GM12872 (cell line): Measurements from ENCODE around the gene ATP5PB.

Experiments used
- CTCF ChIP-seq: IDR thresholded peaks from 3 replicates; pipeline ENCODE4 v1.5.1; 2011; ENCODE audit warnings: low read depth, mild to moderate bottlenecking, low read length, moderate library complexity; ENCODE audit not compliant: insufficient read depth

ATP5PB gene

GRCh38 chr1:111509997-111510375 lies 60.7 kb downstream of the ATP5PB start:
- no peak for TF ChIP-seq CTCF

- TF ChIP-seq CTCF, result no peak
These were observed 62.1 kb downstream of the ATP5PB start for GRCh38 chr1:111511370-111511769.
